GM19328 (cell line): ENCODE measurements around the gene GPD1.
A peak's percentile ranks its signal among the peaks of the same experiment; 100 is the strongest.

Experiments used
- ATAC-seq: cut with Tn5 transposase; IDR thresholded peaks from one replicate; pipeline ENCODE4 v1.9.1; 2021; ENCODE audit warnings: mild to moderate bottlenecking, moderate library complexity; ENCODE audit not compliant: unreplicated experiment

The GPD1 gene

GRCh38 chr12:50099302-50100008 lies 4.4 kb upstream of the GPD1 start:
- no peak for ATAC-seq

DNA sequence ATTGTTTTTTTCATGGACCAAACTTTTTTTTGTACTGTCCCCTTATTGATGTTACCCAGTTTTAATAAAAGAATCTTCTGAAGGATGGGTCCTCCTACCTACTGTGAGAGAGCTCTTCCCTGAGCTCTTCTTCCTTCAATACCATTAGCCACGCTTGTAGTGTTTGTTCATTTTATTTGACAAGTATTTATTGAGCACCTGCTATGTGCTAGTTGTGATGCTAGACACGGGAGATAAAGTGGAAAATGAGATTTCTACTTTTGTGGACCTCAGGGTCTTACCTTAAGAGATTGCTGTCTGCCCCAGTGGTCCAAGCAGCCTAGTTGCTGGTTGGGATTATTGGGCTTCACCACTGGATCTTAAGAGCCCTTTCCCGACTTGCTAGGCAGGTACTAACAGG lies 3.2 kb upstream of the GPD1 start:
- no peak for ATAC-seq

- no peak for ATAC-seq
Observed at GRCh38 chr12:50101663-50102062, 2.1 kb upstream of the GPD1 start.

- ATAC-seq = no peak
Observed at GRCh38 chr12:50102131-50102531, 1.7 kb upstream of the GPD1 start.

- ATAC-seq = no peak
Observed at GRCh38 chr12:50102646-50103309, 1.0 kb upstream of the GPD1 start.

DNA sequence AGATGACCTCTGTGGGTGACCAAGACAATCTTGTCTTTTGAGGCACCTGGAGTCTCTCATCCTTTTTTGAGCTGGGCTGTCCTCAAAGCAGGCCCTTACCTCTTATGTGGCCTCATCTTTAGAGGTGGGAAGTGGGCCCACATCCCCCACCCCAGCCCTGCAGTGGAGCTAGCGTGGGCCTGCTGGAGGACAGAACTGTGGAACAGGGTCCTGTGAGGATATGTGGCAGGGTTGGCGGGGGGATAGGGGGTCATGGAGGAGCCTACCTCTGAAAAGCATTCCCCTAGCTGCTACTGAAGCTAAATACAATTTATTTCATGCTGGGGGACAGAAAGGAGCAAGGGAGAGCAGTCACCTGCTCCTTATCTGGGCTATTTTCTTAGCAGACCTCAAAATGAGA lies 457 bp upstream of the GPD1 start:
- no peak for ATAC-seq

DNA sequence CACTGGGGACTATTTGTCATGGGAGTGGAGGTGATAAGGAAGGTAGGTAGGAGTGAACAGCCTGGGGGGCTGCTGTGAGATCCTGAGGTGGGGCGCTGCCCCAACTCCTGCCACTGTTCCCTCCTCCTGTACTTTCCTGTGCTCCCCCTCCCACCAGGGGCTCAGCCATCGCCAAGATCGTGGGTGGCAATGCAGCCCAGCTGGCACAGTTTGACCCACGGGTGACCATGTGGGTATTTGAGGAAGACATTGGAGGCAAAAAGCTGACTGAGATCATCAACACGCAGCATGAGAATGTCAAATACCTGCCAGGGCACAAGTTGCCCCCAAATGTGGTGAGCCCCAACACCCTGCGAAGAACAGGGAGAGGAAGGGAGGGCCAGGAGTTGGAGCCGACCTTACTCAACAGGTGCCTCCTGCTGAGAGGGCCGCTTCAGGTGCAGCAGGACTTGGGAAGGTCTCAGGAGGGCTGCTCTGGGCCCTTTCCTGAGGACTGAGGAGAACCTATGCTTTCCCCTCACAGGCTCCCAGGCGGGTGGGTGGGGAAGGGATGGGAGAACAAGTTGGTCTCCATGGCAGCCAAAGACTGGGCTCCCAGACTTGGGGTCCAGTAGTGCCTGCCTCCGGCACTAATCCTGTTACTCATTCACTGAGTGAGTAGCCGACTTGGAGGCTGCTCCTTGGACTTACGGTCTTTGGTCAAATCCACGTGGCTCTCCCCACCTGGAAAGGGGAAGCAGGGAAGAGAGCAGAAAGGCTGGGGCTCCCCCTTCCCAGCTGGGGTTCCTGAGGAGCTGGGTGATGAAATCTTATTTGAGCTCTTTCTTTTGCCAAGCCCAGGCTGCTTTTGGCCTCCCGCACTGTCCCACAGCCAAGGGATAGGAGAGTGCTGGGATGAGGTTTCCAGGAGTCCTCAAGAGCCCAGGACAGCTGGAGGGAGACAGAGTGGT lies 884 bp downstream of the GPD1 start:
- ATAC-seq = no peak

DNA sequence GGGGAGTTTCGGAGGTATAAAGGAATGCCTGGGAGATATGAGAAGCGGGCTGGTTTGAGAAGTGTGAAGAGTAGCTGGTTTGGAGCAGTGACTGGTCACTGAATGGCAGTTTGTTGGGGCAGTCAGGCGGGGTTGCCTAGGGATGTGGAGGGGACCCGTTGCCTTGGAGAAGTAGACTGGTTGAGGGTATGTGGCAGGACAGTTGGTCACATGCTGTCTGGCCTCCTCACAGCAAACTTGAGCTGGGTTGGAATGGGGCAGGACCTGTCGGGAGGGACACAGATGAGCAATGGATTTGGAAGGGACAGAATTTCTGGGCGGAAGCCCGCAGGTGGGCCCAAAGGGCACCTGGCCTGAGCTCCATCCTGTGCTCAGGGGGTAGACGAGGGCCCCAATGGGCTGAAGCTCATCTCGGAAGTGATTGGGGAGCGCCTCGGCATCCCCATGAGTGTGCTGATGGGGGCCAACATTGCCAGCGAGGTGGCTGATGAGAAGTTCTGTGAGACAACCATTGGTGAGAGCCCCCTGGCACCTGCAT lies 2.2 kb downstream of the GPD1 start:
- ATAC-seq = no peak

GRCh38 chr12:50106907-50107306 lies 3.1 kb downstream of the GPD1 start:
- ATAC-seq = no peak

- no peak for ATAC-seq
Observed at GRCh38 chr12:50107416-50108268, 3.8 kb downstream of the GPD1 start.

DNA sequence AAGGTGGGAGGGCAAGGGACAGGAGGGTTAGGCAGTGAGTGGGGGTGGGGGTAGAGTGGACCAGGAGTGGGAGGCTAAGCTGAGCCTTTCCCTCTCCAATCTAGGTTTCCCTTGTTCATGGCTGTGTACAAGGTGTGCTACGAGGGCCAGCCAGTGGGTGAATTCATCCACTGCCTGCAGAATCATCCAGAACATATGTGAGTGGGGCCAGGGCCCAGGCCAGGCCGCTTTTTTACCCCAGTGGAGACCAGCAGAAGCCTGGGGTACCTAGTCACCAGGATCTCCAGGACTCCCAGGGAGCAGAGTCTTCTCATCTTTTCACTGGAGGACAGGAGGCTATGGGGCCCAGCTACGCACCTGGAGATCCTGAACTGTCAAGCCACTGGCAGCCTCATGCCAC lies 5.5 kb downstream of the GPD1 start:
- ATAC-seq = no peak

DNA sequence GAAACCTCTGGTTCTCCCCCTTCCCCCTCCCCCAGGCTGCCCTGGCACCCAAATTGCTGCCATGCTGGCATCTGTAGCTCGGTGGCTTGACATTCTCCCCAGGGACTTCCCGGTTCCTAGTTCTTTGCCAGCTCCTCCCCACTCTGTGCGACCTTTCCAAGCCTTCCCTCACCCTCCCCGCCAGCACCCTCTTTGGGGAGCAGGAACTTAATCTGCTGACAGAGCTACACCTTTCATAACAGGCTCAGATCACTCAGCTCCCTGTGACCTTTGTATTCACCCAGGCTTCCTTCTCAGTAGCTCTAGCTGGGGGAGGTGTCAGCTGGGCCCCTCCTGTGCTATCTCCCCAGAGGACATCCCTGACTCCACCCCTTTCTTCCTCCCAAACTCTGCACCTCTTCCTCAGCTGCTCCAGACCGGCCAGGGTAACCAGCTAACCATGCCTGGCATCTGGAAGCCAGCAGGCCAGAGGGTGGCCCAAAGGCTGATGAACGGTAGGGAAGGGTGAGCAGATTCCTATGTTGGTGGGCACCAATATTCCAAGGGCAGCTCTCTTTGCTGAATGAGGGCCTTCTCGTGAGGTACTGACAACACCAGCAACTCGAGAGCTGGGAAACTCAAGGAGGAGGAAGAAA lies 6.4 kb downstream of the GPD1 start:
- no peak for ATAC-seq

DNA sequence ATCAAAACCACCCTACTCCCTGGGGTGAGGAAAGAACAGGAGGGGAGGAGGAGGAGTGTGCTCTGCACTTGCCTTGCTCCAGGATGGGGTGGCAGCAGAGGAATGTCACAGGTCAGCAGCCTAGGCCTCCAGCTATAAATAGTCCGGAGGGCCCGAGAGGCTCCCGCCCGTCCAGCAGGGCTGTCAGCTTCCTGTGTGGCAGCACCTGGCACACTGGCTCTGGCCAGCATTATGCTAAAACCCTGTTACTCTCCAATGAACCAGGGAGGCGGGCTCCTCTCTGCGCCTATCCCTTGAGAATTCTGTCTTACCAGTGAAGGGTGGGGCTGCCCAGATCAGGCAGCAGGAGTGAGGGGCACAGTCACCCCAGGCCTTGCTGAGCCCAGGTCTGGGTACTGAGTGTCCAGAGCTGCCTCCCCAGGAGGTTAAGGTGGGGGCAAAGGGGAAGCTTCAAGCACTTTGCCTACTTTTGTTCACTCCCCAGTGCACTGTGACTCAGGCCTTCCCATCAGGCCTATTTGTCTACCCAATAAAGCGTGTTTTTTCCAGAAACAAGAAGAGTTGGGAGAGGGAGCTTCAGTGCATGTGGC lies 7.0 kb downstream of the GPD1 start:
- ATAC-seq = no peak

- ATAC-seq = no peak
Observed at GRCh38 chr12:50111395-50111692, 7.5 kb downstream of the GPD1 start.

DNA sequence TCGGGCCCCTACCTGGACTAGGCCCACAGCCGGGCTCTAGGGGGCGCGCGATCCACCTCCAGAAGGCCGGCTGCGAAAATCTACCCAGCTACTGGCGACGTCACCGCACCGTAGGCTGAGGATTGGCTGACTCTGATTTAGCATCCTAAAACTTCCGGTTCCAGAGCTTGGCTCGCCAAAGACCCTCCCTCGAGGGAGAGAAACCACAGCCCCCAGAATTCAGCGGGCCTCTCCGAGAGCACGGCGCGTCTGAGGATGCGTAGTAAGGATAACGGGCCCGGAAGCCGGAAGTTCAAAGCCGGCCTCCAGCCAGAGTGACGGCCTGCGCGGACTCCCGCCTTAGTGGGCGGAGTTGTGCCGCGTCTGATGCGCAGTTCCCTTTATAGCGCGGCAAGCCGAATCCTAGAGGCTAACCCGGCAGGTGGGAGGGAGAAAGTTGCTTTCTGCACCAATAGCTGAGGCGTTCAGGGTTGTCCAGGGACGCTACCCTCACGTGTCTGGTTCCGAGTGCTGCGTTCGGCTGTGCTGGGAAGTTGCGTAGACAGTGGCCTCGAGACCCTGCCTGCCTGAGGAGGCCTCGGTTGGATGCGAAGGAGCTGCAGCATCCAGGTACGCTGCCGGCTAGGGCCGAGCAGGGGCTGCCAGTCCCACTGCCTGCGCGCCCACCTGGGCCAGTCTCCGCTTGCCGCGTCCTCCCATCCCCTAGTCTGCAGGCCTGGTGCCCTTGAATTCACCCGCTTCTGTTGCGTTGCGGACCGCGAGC lies 8.1 kb downstream of the GPD1 start, which contains the start of gene COX14:
Gene COX14 (plus strand): TSS at position 544 of the 763 bp plus-strand sequence. CDS start 7,808 bp downstream, outside the sequence.
- ATAC-seq = peak; percentile 86

DNA sequence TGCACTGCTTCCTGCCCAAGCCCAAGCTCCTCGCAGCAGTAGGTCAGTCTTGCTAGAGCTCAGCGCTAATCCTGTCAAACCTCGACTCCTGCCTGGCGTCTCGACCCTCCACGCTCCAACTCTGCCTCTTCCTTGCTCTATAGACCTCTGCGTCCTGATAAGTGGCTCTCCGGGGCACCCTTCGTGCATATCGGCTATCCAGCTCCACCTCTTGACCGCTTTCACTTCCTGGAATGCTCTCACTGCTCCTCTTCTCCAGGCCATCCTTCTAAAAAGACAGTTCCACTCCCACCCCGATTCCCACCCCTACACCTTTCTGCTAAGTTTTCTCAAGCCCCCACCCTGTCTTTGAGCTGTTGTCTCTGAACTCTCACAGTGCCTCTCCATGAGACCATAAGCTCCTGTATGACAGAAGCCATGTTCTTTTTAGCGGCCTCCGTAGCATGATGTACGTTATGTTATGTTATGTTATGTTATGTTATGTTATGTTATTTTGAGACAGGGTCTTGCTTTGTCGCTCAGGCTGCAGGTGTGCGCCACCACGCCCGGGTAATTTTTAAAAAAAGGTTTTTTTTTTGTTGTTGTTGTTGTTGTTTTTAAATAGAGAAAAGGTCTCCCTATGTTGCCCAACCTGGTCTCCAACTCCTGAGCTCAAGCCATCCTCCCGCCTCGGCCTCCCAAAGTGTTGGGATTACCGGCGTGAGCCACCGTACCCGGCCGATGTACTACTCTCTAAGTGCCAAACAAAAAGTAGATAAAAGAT lies 8.8 kb downstream of the GPD1 start:
- no peak for ATAC-seq

GRCh38 chr12:50117057-50117622 lies 13.3 kb downstream of the GPD1 start:
- no peak for ATAC-seq

- ATAC-seq = no peak
Observed at GRCh38 chr12:50119387-50119786, 15.6 kb downstream of the GPD1 start.
